ENCODE results near the gene PLA2G4A. TPM values are rescaled to one million over a fixed set of nuclear protein-coding genes. Genes with fewer than 3 reads are reported as not detected.

The PLA2G4A gene
- polyA plus RNA-seq, 1 of the 3 experiments (the other 2 are of a cell fraction), result 0.26 TPM

- TF ChIP-seq IRF3 (IDR thresholded peaks at IDR 0.05; ENCODE audit: low read depth, low read length) (no peak), GABPA (IDR thresholded peaks at IDR 0.05; ENCODE audit: low read depth) (no peak), FOXM1 (IDR thresholded peaks at IDR 0.05; ENCODE audit: low read depth) (peak; percentile 44; the same call in 1 of the 2 replicates), ELF1 (IDR thresholded peaks at IDR 0.05) (peak; percentile 64; the same call in 1 of the 2 replicates), POLR2AphosphoS5 (IDR thresholded peaks at IDR 0.05; ENCODE audit: low read depth, low read length) (peak; percentile 90), PBX3 (IDR thresholded peaks at IDR 0.05) (peak; percentile 83), RAD21 (IDR thresholded peaks at IDR 0.05; ENCODE audit: low read length) (no peak), GATA2 (CRISPR knock-in tag; IDR thresholded peaks at IDR 0.05) (no peak), TEAD4 (IDR thresholded peaks at IDR 0.05; ENCODE audit: borderline replicate concordance, insufficient read depth) (peak; percentile 63; the same call in 1 of the 2 replicates), USF1 (IDR thresholded peaks at IDR 0.05; ENCODE audit: borderline replicate concordance, low read depth) (no peak), RXRA (IDR thresholded peaks at IDR 0.05; ENCODE audit: borderline replicate concordance, low read depth) (peak; percentile 62), MAX (IDR thresholded peaks at IDR 0.05; ENCODE audit: low read depth) (peak; percentile 75; the same call in 1 of the 2 replicates), RFX5 (IDR thresholded peaks at IDR 0.05; ENCODE audit: low read length) (no peak), NFIC (IDR thresholded peaks at IDR 0.05; ENCODE audit: borderline replicate concordance) (peak; percentile 66), ZBTB33 (IDR thresholded peaks at IDR 0.05; ENCODE audit: borderline replicate concordance, low read depth) (peak; percentile 64; the same call in 1 of the 2 replicates), EZH2phosphoT487 (IDR thresholded peaks at IDR 0.05; ENCODE audit: borderline replicate concordance, low read depth) (no peak), MEF2A (IDR thresholded peaks at IDR 0.05; ENCODE audit: borderline replicate concordance, low read depth) (peak; percentile 98), EP300 (IDR thresholded peaks at IDR 0.05; ENCODE audit: borderline replicate concordance in 1 of 2, low read depth in 1 of 2, low read length in 1 of 2) (peak in 1 of 2 experiments; percentile 82; a peak in 2 of 4 replicates), YY1 (IDR thresholded peaks at IDR 0.05; ENCODE audit: low read depth) (no peak; the same call in 1 of the 2 replicates), USF2 (IDR thresholded peaks at IDR 0.05; ENCODE audit: borderline replicate concordance, low read depth, low read length) (no peak), NRF1 (IDR thresholded peaks at IDR 0.05; ENCODE audit: low read depth, low read length) (no peak), CHD2 (IDR thresholded peaks at IDR 0.05; ENCODE audit: low read length, partially characterized antibody) (no peak), FOSL2 (IDR thresholded peaks at IDR 0.05; ENCODE audit: borderline replicate concordance, low read depth) (peak; percentile 49; the same call in 1 of the 2 replicates)
These were observed 146.0 kb downstream of the PLA2G4A start (continued) for GRCh38 chr1:186974774-186975181.
